H9 (cell line): ENCODE results near the gene UPB1. TPM values are rescaled to one million over a fixed set of nuclear protein-coding genes. Genes with fewer than 3 reads are reported as not detected.

Experiments used
- DNase-seq: peaks from one replicate; pipeline ENCODE4 v3.0.0-alpha.2; 2017
- H2AFZ ChIP-seq: one replicate; pipeline ENCODE4 v1.6.1; 2013; ENCODE audit warnings: mild to moderate bottlenecking, low read length, control low read depth, moderate library complexity
- H2AK5ac ChIP-seq: 2 replicates; pipeline ENCODE4 v1.6.1; 2013; ENCODE audit warnings: low read length, control low read depth, mixed read lengths; ENCODE audit not compliant: insufficient read length
- H2BK120ac ChIP-seq: one replicate; pipeline ENCODE4 v1.6.1; 2013; ENCODE audit warnings: low read depth, mild to moderate bottlenecking, low read length, control low read depth, inconsistent platforms; ENCODE audit not compliant: poor library complexity, severe bottlenecking
- H2BK12ac ChIP-seq: 2 replicates; pipeline ENCODE4 v1.6.1; 2013; ENCODE audit warnings: low read length, control low read depth, mixed read lengths, low read depth; ENCODE audit not compliant: insufficient read length
- H2BK15ac ChIP-seq: 2 replicates; pipeline ENCODE4 v1.6.1; 2013; ENCODE audit warnings: low read depth, low read length, control low read depth
- H2BK20ac ChIP-seq: one replicate; pipeline ENCODE4 v1.6.1; 2013; ENCODE audit warnings: low read depth, mild to moderate bottlenecking, low read length, control low read depth, inconsistent platforms; ENCODE audit not compliant: poor library complexity, severe bottlenecking
- H2BK5ac ChIP-seq: 2 replicates; pipeline ENCODE4 v1.6.1; 2013; ENCODE audit warnings: low read length, control low read depth, mixed read lengths; ENCODE audit not compliant: insufficient read length
- H3K14ac ChIP-seq: 2 replicates; pipeline ENCODE4 v1.6.1; 2013; ENCODE audit warnings: low read length, control low read depth; ENCODE audit not compliant: insufficient read depth
- H3K18ac ChIP-seq: 2 replicates; pipeline ENCODE4 v1.6.1; 2013; ENCODE audit warnings: low read depth, mild to moderate bottlenecking, mixed read lengths, low read length, control low read depth; ENCODE audit not compliant: insufficient read length
- H3K23ac ChIP-seq: 2 replicates; pipeline ENCODE4 v1.6.1; 2013; ENCODE audit warnings: low read length, control low read depth, mixed read lengths, low read depth; ENCODE audit not compliant: insufficient read length
- H3K23me2 ChIP-seq: 2 replicates; pipeline ENCODE4 v1.6.1; 2013; ENCODE audit warnings: low read depth, mild to moderate bottlenecking, mixed read lengths, low read length, control low read depth; ENCODE audit not compliant: insufficient read length, poor library complexity, severe bottlenecking
- H3K27ac ChIP-seq: 2 replicates; pipeline ENCODE4 v1.5.1; 2013; ENCODE audit warnings: low read length, control low read depth, mixed read lengths, low read depth; ENCODE audit not compliant: insufficient read length
- H3K27me3 ChIP-seq: 2 replicates; pipeline ENCODE4 v1.6.1; 2013; ENCODE audit warnings: low read length, control low read depth, inconsistent platforms; ENCODE audit not compliant: insufficient read depth
- H3K4ac ChIP-seq: 2 replicates; pipeline ENCODE4 v1.6.1; 2013; ENCODE audit warnings: low read depth, mild to moderate bottlenecking, control low read depth, inconsistent platforms, low read length, moderate library complexity
- H3K4me1 ChIP-seq: 2 replicates; pipeline ENCODE4 v1.6.1; 2013; ENCODE audit warnings: low read length, control low read depth, inconsistent platforms; ENCODE audit not compliant: insufficient read depth
- H3K4me2 ChIP-seq: 2 replicates; pipeline ENCODE4 v1.6.1; 2013; ENCODE audit warnings: low read length, control low read depth, mixed read lengths; ENCODE audit not compliant: insufficient read length, insufficient read depth
- H3K56ac ChIP-seq: 2 replicates; pipeline ENCODE4 v1.6.1; 2013; ENCODE audit warnings: low read depth, mild to moderate bottlenecking, mixed read lengths, low read length, control low read depth; ENCODE audit not compliant: insufficient read length
- H3K79me1 ChIP-seq: 2 replicates; pipeline ENCODE4 v1.6.1; 2013; ENCODE audit warnings: low read depth, mild to moderate bottlenecking, moderate library complexity, low read length, control low read depth, inconsistent platforms; ENCODE audit not compliant: insufficient read depth, poor library complexity, severe bottlenecking
- H3K79me2 ChIP-seq: 2 replicates; pipeline ENCODE4 v1.6.1; 2013; ENCODE audit warnings: low read length, control low read depth, inconsistent platforms; ENCODE audit not compliant: insufficient read depth
- H3K9ac ChIP-seq: 2 replicates; pipeline ENCODE4 v1.6.1; 2013; ENCODE audit warnings: low read length, control low read depth, mixed read lengths; ENCODE audit not compliant: insufficient read length; ENCODE audit errors: extremely low read depth
- H3K9me3 ChIP-seq: one replicate; pipeline ENCODE4 v1.6.1; 2013; ENCODE audit warnings: low read depth, low read length, inconsistent platforms; ENCODE audit not compliant: control insufficient read depth
- H3T11ph ChIP-seq: one replicate; pipeline ENCODE4 v1.6.1; 2013; ENCODE audit warnings: mild to moderate bottlenecking, low read length, control low read depth, inconsistent platforms
- H4K20me1 ChIP-seq: one replicate; pipeline ENCODE4 v1.6.1; 2013; ENCODE audit not compliant: control insufficient read depth, insufficient read length, insufficient read depth
- H4K5ac ChIP-seq: 2 replicates; pipeline ENCODE4 v1.6.1; 2013; ENCODE audit warnings: low read depth, mild to moderate bottlenecking, mixed read lengths, low read length, control low read depth; ENCODE audit not compliant: insufficient read length
- H4K8ac ChIP-seq: replicated peaks from 2 replicates; pipeline ENCODE4 v1.6.1; 2013; ENCODE audit warnings: low read length, control low read depth, mixed read lengths, low read depth; ENCODE audit not compliant: insufficient read length
- H4K91ac ChIP-seq: 2 replicates; pipeline ENCODE4 v1.6.1; 2013; ENCODE audit warnings: low read depth, mild to moderate bottlenecking, moderate library complexity, mixed read lengths, low read length, control low read depth; ENCODE audit not compliant: insufficient read length
- H3K27ac Mint-ChIP-seq, 3 experiments: 2 replicates in 2 of 3; 3 replicates in 1 of 3; pipeline ENCODE4 v1.8.0; 2020 to 2021; ENCODE audit warnings: mixed read lengths in 3 of 3, mild to moderate bottlenecking in 1 of 3, moderate library complexity in 1 of 3
- H3K27me3 Mint-ChIP-seq: 2 replicates; pipeline ENCODE4 v1.8.0; 2021; ENCODE audit warnings: low read depth, mild to moderate bottlenecking, moderate library complexity, mixed read lengths
- H3K36me3 Mint-ChIP-seq, 3 experiments: 2 replicates in 2 of 3; 3 replicates in 1 of 3; pipeline ENCODE4 v1.8.0; 2020 to 2021; ENCODE audit warnings: low read depth in 3 of 3, mixed read lengths in 3 of 3; ENCODE audit not compliant: insufficient read depth in 1 of 3
- H3K4me1 Mint-ChIP-seq, 2 experiments: 2 replicates each; pipeline ENCODE4 v1.8.0; 2020; ENCODE audit warnings: mixed read lengths in 2 of 2
- H3K4me3 Mint-ChIP-seq, 2 experiments: 2 replicates in 1 of 2; 3 replicates in 1 of 2; pipeline ENCODE4 v1.8.0; 2020 to 2021; ENCODE audit warnings: mild to moderate bottlenecking in 2 of 2, mixed read lengths in 2 of 2, moderate library complexity in 1 of 2
- H3K9me3 Mint-ChIP-seq, 2 experiments: 2 replicates in 1 of 2; 3 replicates in 1 of 2; pipeline ENCODE4 v1.8.0; 2020; ENCODE audit warnings: mild to moderate bottlenecking in 2 of 2, mixed read lengths in 2 of 2, moderate library complexity in 1 of 2
- CTCF ChIP-seq: fragments of 200-600 bp; sonication (generic); conservative IDR thresholded peaks from 3 replicates; pipeline ENCODE4 v1.8.0; 2021; ENCODE audit warnings: antibody characterized with exemption, mild to moderate bottlenecking
- WGBS: extraction: QIAGEN DNeasy Blood & Tissue Kit; methylation state at CpG from one replicate; pipeline ENCODE4 v1.1.7; 2013; ENCODE audit warnings: missing lambda C conversion rate, low lambda C conversion rate, mixed read lengths; ENCODE audit not compliant: insufficient read length; ENCODE audit errors: extremely low coverage; 5-methylcytosine and 5-hydroxymethylcytosine counted together
- total RNA-seq: library from RNA; stranded (reverse); gene quantifications from 2 replicates; pipeline ENCODE4 v1.2.1, GENCODE V29; 2021

The UPB1 gene
- total RNA-seq, 1 experiment from 2014 or later, result not detected

DNA sequence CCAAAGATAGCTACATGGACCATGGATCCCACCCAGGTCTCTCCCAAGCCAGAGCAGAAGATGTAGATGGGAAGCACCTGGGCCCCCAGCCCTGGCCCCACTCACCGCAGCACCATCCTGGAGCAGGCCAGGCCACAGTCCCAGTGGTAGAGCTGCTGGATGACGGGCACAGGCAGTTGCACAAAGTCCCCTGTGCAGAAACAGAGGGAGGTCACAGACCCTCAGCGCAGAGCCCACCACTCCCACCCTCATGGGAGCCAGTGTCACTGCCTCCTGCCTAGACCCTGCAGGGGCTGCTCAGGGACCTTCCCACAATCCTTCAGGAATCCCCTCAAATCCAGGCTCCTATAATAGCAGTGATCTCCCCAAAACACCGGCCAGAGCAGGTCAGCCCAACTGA lies 53.7 kb downstream of the UPB1 start:
- H3K56ac ChIP-seq, result no peak overlapping the region
- no peaks in the 10 kb centered on the region for H3K23me2 ChIP-seq
- no peak overlapping the region for H3K9ac ChIP-seq
- no peak overlapping the region for H4K91ac ChIP-seq
- DNase-seq, result no peak
- no peak overlapping the region for H2BK5ac ChIP-seq
- H3K27ac Mint-ChIP-seq, result peak overlapping the region in 2 of 3 experiments; percentile 70 to 81; a peak in 2 of 7 replicates
- peaks cover 13 to 14% of the 10 kb centered on the region in 2 experiments for H3K4me1 Mint-ChIP-seq
- no peak overlapping the region for H3K14ac ChIP-seq
- H3K27me3 ChIP-seq, result no peaks in the 10 kb centered on the region
- H3K18ac ChIP-seq, result no peak overlapping the region
- H3K27me3 Mint-ChIP-seq, result no peaks in the 10 kb centered on the region
- H3K4ac ChIP-seq, result no peak overlapping the region
- H3K4me2 ChIP-seq, result no peak overlapping the region
- no peak overlapping the region for H2AFZ ChIP-seq
- no peak overlapping the region for H2BK12ac ChIP-seq
- H4K20me1 ChIP-seq, result no peaks in the 10 kb centered on the region
- H3K79me2 ChIP-seq, result peaks cover 8% of the 10 kb centered on the region; the same call in 1 of the 2 replicates
- H2BK15ac ChIP-seq, result no peak overlapping the region
- H3K79me1 ChIP-seq, result peaks cover 7% of the 10 kb centered on the region
- H3K27ac ChIP-seq, result no peak overlapping the region
- peaks cover 8 to 46% (median 46%) of the 10 kb centered on the region in 3 experiments; a peak in 6 of 7 replicates for H3K36me3 Mint-ChIP-seq
- no peak overlapping the region for H3T11ph ChIP-seq
- no peak overlapping the region for H2BK20ac ChIP-seq
- no peaks in the 10 kb centered on the region for H3K4me1 ChIP-seq
- H2BK120ac ChIP-seq, result no peak overlapping the region
- peak overlapping the region in 1 of 2 experiments; percentile 40; a peak in 1 of 5 replicates for H3K4me3 Mint-ChIP-seq
- no peak overlapping the region for H2AK5ac ChIP-seq
- H3K9me3 ChIP-seq, result no peaks in the 10 kb centered on the region
- no peak overlapping the region for H3K23ac ChIP-seq
- no peak overlapping the region for H4K8ac ChIP-seq
- no CpG with 5 or more reads among the region's 4 CpGs for WGBS
- H4K5ac ChIP-seq, result no peak overlapping the region
- TF ChIP-seq CTCF, result no peak
- H3K9me3 Mint-ChIP-seq, result no peaks in the 10 kb centered on the region
